GM18870 (cell line): ENCODE results near the gene NPIPA5.
"Not testable (repeated sequence)": the region's sequence is repeated elsewhere in the genome, so short reads cannot be mapped to it uniquely, and the experiment has no call there.

Experiments
- ATAC-seq: cut with Tn5 transposase; IDR thresholded peaks from one replicate; pipeline ENCODE4 v1.9.1; 2021; ENCODE audit warnings: moderate library complexity; ENCODE audit not compliant: unreplicated experiment

NPIPA5 gene

GRCh38 chr16:15393025-15393424 is 14.9 kb upstream of the NPIPA5 start:
- not testable (repeated sequence) for ATAC-seq

- ATAC-seq = not testable (repeated sequence)
Observed at GRCh38 chr16:15389916-15390315, 11.8 kb upstream of the NPIPA5 start.

DNA sequence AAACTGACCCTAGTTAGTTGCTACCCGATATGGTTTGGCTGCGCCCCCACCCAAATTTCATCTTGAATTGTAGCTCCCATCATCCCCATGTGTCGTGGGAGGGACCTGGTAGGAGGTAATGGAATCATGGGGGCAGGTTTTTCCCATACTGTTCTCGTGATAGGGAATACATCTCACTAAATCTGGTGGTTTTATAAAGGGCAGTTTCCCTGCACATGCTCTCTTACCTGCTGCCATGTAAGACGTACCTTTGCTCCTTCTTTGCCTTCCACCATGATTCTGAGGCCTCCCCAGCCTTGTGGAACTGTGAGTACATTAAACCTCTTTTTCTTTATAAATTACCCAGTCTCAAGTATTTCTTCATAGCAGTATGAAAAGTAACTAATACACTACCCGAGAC is 10.0 kb upstream of the NPIPA5 start:
- ATAC-seq = not testable (repeated sequence)

DNA sequence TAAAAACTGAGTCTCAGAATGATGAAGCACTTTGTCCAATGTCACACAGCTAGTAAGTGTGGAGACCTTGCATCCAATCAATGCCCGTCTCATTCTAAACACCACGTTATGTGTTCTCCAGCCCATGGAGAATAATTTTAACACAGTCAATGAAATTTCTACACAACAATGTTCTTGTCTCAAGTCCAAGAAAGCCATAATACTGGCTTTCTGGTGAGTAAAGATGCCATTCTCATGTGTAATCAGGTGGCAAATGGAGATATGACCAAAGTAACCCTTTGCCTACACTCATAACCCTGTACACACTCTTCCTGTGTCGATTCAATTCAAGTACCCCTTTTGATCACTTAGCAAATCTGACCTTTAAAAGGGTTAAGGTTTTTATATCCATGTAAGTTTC is 4.7 kb upstream of the NPIPA5 start:
- not testable (repeated sequence) for ATAC-seq

DNA sequence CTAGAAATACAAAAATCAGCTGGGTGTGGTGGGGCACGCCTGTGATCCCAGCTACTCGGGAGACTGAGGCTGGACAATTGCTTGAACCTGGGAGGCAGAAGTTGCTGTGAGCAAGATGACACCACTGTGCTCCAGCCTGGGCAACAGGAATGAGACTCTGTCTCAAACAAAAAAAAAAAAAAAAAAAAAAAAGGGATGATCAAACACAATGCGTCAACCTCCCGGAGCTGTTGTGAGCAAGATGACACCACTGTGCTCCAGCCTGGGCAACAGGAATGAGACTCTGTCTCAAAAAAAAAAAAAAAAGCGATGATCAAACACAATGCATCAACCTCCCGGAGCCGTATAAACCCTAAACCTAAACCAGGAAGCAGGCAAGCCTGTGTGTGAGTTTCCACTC is 20.6 kb downstream of the NPIPA5 start:
- ATAC-seq = not testable (repeated sequence)

DNA sequence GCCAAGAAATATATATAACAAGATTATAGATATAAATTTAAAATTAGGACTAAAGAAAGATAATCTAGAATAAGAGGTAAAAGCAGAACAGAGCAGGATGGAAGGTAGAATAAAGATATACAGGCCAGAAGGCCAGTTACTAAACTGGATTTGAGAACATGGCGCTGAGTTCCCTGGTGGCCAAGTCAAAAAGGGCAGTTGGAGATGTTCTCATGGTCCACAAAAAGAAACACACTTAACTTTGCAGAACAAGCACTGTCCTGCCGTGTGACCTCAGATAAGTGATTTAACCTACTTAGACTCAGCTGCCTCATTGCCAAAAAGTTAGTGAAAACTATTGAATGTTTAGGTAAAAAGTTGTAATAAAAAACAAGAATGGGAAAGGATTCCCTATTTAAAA is 23.2 kb downstream of the NPIPA5 start:
- ATAC-seq = not testable (repeated sequence)

GRCh38 chr16:15352852-15353251 is 25.2 kb downstream of the NPIPA5 start:
- ATAC-seq = not testable (repeated sequence)

DNA sequence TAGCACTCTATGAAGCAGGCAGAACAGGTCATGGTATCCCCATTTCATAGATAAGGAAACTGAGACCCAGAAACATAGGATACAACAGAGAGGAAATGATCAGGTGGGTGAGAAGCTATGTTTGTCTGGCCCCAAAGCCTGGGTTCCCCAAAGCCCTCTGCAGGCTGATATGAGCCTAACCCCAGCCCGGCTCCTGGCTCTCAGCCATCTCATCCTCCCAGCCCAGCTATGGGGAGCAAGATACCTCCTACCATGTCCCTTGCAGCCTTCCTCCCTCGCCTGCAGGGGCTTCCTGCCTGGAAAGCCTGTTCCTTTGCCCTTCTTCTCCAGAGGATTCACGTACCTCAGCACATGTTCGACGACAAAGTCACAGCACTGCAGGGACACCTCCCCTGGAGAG is 26.3 kb downstream of the NPIPA5 start:
- not testable (repeated sequence) for ATAC-seq

DNA sequence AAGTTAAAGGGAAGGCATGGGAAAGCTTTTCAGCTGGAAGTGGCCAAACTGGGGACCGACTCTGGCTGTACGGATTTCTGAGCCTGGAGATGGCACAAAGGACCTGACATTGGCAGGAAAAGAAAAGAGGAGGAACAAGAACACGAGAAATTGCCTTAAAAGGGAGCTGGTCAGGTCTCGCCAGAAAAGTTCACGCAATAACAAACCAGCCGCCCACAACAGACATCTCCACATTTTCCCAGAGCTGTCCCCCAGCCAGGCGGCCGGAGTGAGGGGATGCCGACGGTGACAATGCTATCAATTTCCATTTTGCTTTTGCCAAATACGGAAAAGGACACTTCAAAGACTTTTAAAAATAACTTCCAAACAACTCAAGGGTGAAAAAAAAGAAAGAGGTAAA is 26.8 kb downstream of the NPIPA5 start:
- ATAC-seq = not testable (repeated sequence)

- ATAC-seq = not testable (repeated sequence)
Observed at GRCh38 chr16:15348721-15349120, 29.4 kb downstream of the NPIPA5 start.

GRCh38 chr16:15342337-15342736 is 35.8 kb downstream of the NPIPA5 start:
- ATAC-seq = not testable (repeated sequence)

DNA sequence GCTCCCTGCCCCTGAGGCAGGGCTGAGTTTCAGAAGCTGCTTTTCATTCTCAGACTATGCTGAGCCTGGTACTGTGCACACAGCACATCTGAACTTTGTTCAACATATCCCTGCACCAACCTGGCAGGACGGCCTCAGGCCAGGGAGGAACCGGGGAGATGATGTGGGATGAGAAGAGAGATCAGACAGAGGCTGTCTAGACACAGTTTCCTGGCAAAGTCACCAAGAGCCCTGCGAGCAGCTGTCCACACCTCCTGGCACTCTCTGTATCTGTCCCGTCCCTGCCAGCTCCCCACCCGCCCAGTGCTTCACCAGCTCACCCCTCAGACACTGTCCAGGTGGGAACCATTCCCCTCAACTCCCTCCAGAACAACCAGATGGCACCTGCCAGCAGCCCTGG is 39.1 kb downstream of the NPIPA5 start:
- not testable (repeated sequence) for ATAC-seq

- not testable (repeated sequence) for ATAC-seq
Observed at GRCh38 chr16:15337974-15338605, 40.0 kb downstream of the NPIPA5 start.

- ATAC-seq = not testable (repeated sequence)
Observed at GRCh38 chr16:15335609-15336008, 42.5 kb downstream of the NPIPA5 start.

GRCh38 chr16:15333969-15334368 is 44.1 kb downstream of the NPIPA5 start:
- not testable (repeated sequence) for ATAC-seq

DNA sequence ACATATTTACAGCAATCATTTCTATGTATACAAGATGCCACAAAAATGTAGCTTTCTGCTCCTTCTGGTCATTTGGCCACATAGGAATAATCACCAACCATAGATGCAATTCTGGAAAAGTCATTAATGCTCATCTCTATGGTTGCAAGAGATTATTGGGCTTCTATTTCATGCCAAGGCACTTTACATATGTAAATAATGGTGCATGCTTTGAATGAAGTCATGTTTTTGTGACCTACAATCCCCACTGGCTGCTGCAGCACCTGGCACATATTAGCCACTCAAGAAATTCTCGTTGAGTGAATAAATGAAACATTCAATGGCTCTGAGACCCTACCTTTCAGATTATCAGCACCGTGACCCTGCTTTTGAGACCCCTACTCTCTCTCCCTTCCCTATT is 47.1 kb downstream of the NPIPA5 start:
- not testable (repeated sequence) for ATAC-seq

DNA sequence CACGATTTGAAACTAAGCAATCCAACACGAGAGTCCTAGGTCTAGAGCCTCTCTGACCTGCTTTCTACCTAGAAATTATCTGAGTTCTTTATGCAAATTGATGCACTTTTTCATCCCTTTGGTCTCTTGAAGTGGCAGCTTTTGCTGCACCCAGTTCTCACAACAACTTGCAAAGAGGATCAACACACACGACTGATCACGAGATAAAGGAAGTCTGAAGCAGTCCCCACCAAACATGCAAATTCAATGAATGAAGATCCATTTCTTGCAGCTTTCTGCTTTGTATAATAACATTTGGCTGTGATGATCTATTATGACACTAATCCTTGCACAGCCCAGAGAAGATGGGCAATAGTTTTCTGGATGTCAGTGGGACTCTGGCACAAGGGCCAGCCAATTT is 53.1 kb downstream of the NPIPA5 start:
- not testable (repeated sequence) for ATAC-seq

DNA sequence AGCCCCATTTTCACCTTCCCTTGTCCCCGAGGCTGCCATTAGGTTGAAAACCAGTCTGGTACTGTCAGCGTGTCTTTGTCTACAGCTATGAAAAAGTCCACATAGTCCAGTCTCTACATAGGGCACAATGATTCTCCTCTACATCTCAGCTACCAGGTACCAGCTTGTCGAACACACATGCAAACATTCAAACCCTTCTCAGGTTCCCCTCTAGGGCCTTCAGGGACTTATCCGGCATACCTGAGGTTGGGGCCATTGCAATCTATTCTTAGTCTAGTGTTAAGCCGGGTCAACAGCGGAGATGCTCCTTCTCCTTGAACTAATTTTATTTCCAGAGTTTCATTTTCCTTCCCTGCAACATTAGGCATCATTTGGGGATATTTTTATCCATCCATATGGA is 54.7 kb downstream of the NPIPA5 start:
- not testable (repeated sequence) for ATAC-seq

DNA sequence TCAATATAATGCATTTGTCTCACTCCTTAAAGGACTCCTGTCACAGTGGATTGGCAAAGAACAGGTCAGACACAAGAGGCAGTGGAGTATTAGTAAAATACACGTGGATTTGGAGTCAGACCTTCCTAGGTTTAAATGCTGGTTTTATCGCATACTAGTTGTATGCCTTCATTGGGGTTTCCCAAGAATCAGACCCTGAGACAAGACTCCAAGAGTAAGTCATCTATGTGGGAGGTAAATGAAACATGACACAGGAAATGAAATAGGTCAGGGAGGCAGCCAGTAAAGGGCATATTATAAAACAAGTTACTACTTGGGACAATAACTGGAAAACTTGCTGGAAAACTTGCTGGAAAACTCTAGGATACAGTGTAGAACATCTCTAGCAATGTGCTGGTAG is 56.9 kb downstream of the NPIPA5 start:
- ATAC-seq = not testable (repeated sequence)

DNA sequence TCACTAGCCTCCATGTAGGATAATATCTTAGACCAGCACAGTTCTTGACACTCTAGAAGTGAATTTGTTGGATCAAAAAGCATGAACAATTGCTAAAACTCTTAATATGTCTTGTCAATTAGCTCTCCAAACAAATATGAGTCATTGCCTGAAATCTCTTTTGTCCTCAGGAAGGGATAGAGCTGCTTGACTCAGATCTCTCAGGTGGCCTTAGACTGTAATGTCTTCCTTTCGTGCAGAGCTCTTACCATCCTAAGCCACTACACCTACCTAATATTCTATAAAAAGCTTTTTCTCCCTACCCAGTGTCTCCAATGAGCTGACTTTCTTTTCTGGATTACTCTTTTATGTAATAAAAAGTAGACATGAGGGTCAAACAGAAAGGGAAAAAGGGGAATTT is 63.5 kb downstream of the NPIPA5 start:
- ATAC-seq = not testable (repeated sequence)
